ENCODE results near the gene TFAP2D. TPM values are rescaled to one million over a fixed set of nuclear protein-coding genes. Genes with fewer than 3 reads are reported as not detected.

The TFAP2D gene
- total RNA-seq (not detected), polyA plus RNA-seq (not detected)

DNA sequence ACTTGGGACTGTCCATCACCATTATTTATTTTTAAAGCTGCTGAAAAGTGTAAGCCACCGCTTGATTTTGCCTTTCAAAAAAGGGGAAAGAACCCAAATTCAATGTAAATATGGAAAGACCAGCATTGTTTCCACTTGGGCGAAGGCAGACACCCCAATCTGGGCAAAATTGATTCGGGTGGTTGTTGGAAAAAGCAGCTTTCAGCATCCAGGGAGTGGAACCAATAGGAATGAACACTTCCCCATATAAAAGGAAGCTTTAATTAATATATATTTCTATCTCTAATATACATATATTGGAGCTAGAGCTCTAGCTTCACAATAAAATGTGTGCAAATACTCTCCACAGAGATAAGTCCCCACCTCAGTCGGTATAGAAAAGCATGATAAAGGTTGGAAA lies at the start of gene TFAP2D:
Gene TFAP2D, plus strand, starts transcription at position 301 of the 400 bp plus-strand sequence. CDS start 530 bp downstream, outside the sequence.
- DNase-seq = no peak
- Histone ChIP-seq H3K4me1 (no peaks in the 10 kb centered on the region), H3K27ac (no peak within 1 kb of the TSS), H3K9me3 (no peaks in the 10 kb centered on the region), H3K27me3 (peaks cover 0 to 5% (median 0%) of the 10 kb centered on the region in 4 donors), H3K4me3 (no peak within 1 kb of the TSS), H3K36me3 (no peaks in the 10 kb centered on the region)
- WGBS, 2 donors = 1 to 5% methylated on average over 4 of the region's 4 CpGs
- TF ChIP-seq, protein P1, sequence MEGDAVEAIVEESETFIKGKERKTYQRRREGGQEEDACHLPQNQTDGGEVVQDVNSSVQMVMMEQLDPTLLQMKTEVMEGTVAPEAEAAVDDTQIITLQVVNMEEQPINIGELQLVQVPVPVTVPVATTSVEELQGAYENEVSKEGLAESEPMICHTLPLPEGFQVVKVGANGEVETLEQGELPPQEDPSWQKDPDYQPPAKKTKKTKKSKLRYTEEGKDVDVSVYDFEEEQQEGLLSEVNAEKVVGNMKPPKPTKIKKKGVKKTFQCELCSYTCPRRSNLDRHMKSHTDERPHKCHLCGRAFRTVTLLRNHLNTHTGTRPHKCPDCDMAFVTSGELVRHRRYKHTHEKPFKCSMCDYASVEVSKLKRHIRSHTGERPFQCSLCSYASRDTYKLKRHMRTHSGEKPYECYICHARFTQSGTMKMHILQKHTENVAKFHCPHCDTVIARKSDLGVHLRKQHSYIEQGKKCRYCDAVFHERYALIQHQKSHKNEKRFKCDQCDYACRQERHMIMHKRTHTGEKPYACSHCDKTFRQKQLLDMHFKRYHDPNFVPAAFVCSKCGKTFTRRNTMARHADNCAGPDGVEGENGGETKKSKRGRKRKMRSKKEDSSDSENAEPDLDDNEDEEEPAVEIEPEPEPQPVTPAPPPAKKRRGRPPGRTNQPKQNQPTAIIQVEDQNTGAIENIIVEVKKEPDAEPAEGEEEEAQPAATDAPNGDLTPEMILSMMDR (IDR thresholded peaks at IDR 0.05) = no peak
- no peak for ATAC-seq
- intact Hi-C loops (cut with DNase I) = no loop called here
- no peak for FAIRE-seq

GRCh38 chr6:50663806-50664205 lies 49.5 kb upstream of the TFAP2D start:
- WGBS, 2 donors = 78 to 82% methylated on average over 1 of the region's 1 CpG
- TF ChIP-seq, protein P1 (IDR thresholded peaks at IDR 0.05) = no peak
- Histone ChIP-seq H3K9me3 (no peaks in the 10 kb centered on the region), H3K4me3 (no peak overlapping the region), H3K27ac (no peak overlapping the region), H3K36me3 (no peaks in the 10 kb centered on the region), H3K4me1 (no peaks in the 10 kb centered on the region), H3K27me3 (no peaks in the 10 kb centered on the region)
- DNase-seq (no peak), ATAC-seq (no peak), FAIRE-seq (no peak)
- intact Hi-C loops (cut with DNase I) = no loop called here

DNA sequence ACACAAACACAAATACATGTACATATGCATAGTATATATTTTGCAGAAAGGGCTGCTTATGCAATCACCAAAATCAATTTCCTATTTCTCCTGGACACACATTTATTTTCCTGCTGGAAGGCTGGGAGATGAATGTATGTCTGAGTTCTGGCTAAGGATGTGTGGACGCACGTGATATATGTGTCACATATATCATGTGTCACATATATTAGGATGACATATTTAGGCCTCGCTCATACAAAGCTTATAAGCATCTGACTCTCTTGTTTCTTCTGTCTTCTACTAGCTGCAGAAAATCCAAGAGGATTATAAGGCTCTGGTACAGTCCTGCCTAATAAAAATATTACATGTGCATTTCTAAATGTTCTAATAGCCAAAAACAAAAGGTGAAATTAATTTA lies 47.2 kb upstream of the TFAP2D start:
- TF ChIP-seq, protein P1 (IDR thresholded peaks at IDR 0.05) = no peak
- H3K9me3 ChIP-seq = no peaks in the 10 kb centered on the region
- no peak overlapping the region for H3K27ac ChIP-seq
- no peak for ATAC-seq
- WGBS, 2 donors = 69 to 73% methylated on average over 3 of the region's 3 CpGs
- no peak overlapping the region for H3K4me3 ChIP-seq
- intact Hi-C loops (cut with DNase I) = no loop called here
- H3K27me3 ChIP-seq = no peaks in the 10 kb centered on the region
- H3K4me1 ChIP-seq = no peaks in the 10 kb centered on the region
- no peaks in the 10 kb centered on the region for H3K36me3 ChIP-seq
- no peak for DNase-seq
- FAIRE-seq = no peak

GRCh38 chr6:50681213-50681824 lies 32.0 kb upstream of the TFAP2D start:
- FAIRE-seq (no peak), ATAC-seq (no peak), DNase-seq (no peak)
- Histone ChIP-seq H3K36me3 (no peaks in the 10 kb centered on the region), H3K27me3 (peaks cover 0 to 6% (median 0%) of the 10 kb centered on the region in 4 donors), H3K9me3 (no peaks in the 10 kb centered on the region), H3K27ac (no peak overlapping the region), H3K4me3 (no peak overlapping the region), H3K4me1 (no peaks in the 10 kb centered on the region)
- TF ChIP-seq, protein P1 (IDR thresholded peaks at IDR 0.05) = no peak
- WGBS, 2 donors = 40 to 56% methylated on average over 4 of the region's 4 CpGs
- intact Hi-C loops (cut with DNase I) = no loop called here

DNA sequence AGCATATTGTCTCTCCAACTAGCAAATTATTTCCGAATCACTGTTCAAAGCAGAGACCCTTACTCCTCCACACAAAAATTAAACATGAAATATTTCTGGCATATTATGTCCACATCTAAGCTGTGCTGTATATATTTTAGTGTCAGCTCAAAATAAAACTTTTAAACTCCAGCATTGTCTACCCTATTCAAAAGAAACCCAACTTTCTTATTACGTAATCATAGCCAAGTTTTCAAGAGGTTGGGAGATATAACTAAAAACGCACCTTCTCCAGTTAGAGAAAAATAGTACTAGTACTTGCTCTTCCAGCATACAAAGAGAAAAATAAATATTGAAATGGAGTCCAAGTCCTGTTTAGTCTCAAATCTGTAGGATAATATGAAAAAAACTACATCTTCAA lies 24.1 kb upstream of the TFAP2D start:
- TF ChIP-seq, protein P1 (IDR thresholded peaks at IDR 0.05) = no peak
- DNase-seq = no peak
- H3K27ac ChIP-seq = no peak overlapping the region
- 53 to 74% methylated on average over 3 of the region's 3 CpGs for WGBS, 2 donors
- H3K36me3 ChIP-seq = no peaks in the 10 kb centered on the region
- ATAC-seq = no peak
- no peaks in the 10 kb centered on the region for H3K9me3 ChIP-seq
- intact Hi-C loops (cut with DNase I) = no loop called here
- no peaks in the 10 kb centered on the region for H3K27me3 ChIP-seq
- no peak overlapping the region for H3K4me3 ChIP-seq
- FAIRE-seq = no peak
- H3K4me1 ChIP-seq = no peaks in the 10 kb centered on the region

All from pancreas (tissue), 10 donors.